ACC112 (cell line): Measurements from ENCODE around the gene CABYR.

Source experiments
- H2AFZ ChIP-seq: fragments of 200-600 bp; sonication (generic); one replicate; pipeline ENCODE4 v1.6.0; 2017; ENCODE audit warnings: antibody characterized with exemption, low read length; ENCODE audit not compliant: unreplicated experiment
- H3K27ac ChIP-seq: fragments of 200-600 bp; sonication (generic); 2 replicates; pipeline ENCODE4 v1.5.1; 2014; ENCODE audit warnings: low read depth, mild to moderate bottlenecking, antibody characterized with exemption, low read length, moderate library complexity
- H3K27me3 ChIP-seq: fragments of 200-600 bp; sonication (generic); 2 replicates; pipeline ENCODE4 v1.6.1; 2014; ENCODE audit warnings: mild to moderate bottlenecking, antibody characterized with exemption, low read length, moderate library complexity, mixed read lengths; ENCODE audit not compliant: insufficient read depth
- H3K36me3 ChIP-seq: fragments of 200-600 bp; sonication (generic); 2 replicates; pipeline ENCODE4 v1.6.1; 2016; ENCODE audit warnings: mild to moderate bottlenecking, antibody characterized with exemption, low read length, moderate library complexity, mixed read lengths; ENCODE audit not compliant: insufficient read depth
- H3K4me1 ChIP-seq: fragments of 200-600 bp; sonication (generic); one replicate; pipeline ENCODE4 v1.6.1; 2016; ENCODE audit warnings: low read length, mixed read lengths; ENCODE audit not compliant: insufficient read depth, unreplicated experiment, control insufficient read depth
- H3K4me3 ChIP-seq: fragments of 200-600 bp; sonication (generic); 2 replicates; pipeline ENCODE4 v1.5.1; 2014; ENCODE audit warnings: mild to moderate bottlenecking, low read depth, low read length
- H3K79me2 ChIP-seq: fragments of 200-600 bp; sonication (generic); one replicate; pipeline ENCODE4 v1.6.0; 2016; ENCODE audit warnings: low read length; ENCODE audit not compliant: control insufficient read depth, unreplicated experiment, insufficient read depth

The CABYR gene

GRCh38 chr18:24138789-24139616 lies at the start of gene CABYR:
Gene CABYR (plus strand): TSS chr18:24139062. CDS start chr18:24143115, 4,053 bp downstream.
- H3K4me3 ChIP-seq, result peak within 1 kb of the TSS; percentile 81

GRCh38 chr18:24089076-24089475 lies 49.8 kb upstream of the CABYR start:
- no peak overlapping the region for H2AFZ ChIP-seq
- H3K4me1 ChIP-seq, result no peaks in the 10 kb centered on the region
- H3K4me3 ChIP-seq, result no peak overlapping the region
- H3K36me3 ChIP-seq, result no peaks in the 10 kb centered on the region
- H3K27me3 ChIP-seq, result no peaks in the 10 kb centered on the region
- no peak overlapping the region for H3K27ac ChIP-seq
- H3K79me2 ChIP-seq, result no peaks in the 10 kb centered on the region

More at GRCh38 chr18:24138789-24139616, at the start of gene CABYR:
- Histone ChIP-seq H2AFZ (peak within 1 kb of the TSS; percentile 58), H3K79me2 (no peaks in the 10 kb centered on the region), H3K36me3 (no peaks in the 10 kb centered on the region), H3K27ac (peak within 1 kb of the TSS; percentile 56; the same call in 1 of the 2 replicates), H3K27me3 (no peaks in the 10 kb centered on the region), H3K4me1 (no peaks in the 10 kb centered on the region)

DNA sequence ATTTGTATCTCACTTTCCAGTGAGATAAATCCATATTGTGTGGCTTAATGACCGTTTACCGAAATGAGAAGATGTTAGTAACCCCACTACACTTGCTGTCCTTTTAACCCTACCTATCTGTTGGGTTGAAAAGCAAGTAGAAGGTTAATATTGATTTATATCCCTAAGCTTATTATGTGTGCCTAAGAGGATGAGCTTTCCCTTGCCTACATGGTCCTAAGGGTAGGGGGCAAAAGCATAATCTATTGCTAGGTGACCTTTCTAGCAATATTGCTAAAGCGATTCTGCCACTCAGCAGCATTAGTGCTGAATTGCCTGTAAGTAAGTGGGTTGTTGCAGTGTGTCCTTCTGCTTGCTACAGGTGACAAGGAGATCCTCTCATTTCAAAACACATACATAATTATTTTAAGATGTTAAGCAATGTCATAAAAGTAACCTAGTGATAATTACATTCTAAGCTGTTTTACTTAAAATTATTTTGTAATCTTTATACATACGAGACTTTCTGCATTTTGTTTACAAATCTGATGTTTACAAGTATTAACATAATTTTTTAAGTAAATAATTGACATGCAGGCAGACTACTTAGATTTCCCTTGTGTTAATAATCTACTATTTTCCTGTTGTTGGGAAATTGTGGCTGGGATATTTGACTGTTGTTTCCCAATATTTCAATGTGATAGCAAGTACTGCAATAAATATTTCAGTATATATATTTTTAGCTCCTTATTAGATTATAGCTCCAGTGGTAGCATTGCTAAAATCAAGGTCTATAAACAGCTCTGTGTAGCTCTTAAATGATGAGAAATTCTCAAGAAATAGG lies 49.1 kb upstream of the CABYR start:
- Histone ChIP-seq H3K4me1 (no peaks in the 10 kb centered on the region), H2AFZ (no peak overlapping the region), H3K27me3 (no peaks in the 10 kb centered on the region), H3K4me3 (no peak overlapping the region), H3K79me2 (no peaks in the 10 kb centered on the region), H3K36me3 (no peaks in the 10 kb centered on the region), H3K27ac (no peak overlapping the region)

DNA sequence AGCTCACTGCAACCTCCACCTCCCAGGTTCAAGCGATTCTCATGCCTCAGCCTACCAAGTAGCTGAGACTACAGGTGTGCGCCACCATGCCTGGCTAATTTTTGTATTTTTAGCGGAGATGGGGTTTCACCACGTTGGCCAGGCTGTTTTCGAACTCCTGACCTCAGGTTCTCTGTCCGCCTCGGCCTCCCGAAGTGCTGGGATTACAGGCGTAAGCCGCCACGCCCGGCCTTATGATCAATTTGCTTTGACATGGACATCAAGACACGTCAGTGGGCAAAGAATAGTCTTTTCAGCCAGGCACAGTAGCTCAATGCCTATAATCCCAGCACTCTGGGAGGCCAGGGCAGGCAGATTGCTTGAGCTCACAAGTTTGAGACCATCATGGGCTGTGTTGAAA lies 48.0 kb upstream of the CABYR start:
- no peak overlapping the region for H2AFZ ChIP-seq
- no peaks in the 10 kb centered on the region for H3K79me2 ChIP-seq
- H3K4me1 ChIP-seq, result no peaks in the 10 kb centered on the region
- peaks cover 3% of the 10 kb centered on the region; the same call in 1 of the 2 replicates for H3K36me3 ChIP-seq
- no peak overlapping the region for H3K27ac ChIP-seq
- H3K27me3 ChIP-seq, result no peaks in the 10 kb centered on the region
- H3K4me3 ChIP-seq, result no peak overlapping the region

- no peaks in the 10 kb centered on the region for H3K27me3 ChIP-seq
- no peak overlapping the region for H3K27ac ChIP-seq
- no peak overlapping the region for H3K4me3 ChIP-seq
- H2AFZ ChIP-seq, result no peak overlapping the region
- H3K4me1 ChIP-seq, result no peaks in the 10 kb centered on the region
- H3K36me3 ChIP-seq, result peaks cover 14% of the 10 kb centered on the region
- H3K79me2 ChIP-seq, result no peaks in the 10 kb centered on the region
These were observed 44.3 kb upstream of the CABYR start for GRCh38 chr18:24094561-24094960.

DNA sequence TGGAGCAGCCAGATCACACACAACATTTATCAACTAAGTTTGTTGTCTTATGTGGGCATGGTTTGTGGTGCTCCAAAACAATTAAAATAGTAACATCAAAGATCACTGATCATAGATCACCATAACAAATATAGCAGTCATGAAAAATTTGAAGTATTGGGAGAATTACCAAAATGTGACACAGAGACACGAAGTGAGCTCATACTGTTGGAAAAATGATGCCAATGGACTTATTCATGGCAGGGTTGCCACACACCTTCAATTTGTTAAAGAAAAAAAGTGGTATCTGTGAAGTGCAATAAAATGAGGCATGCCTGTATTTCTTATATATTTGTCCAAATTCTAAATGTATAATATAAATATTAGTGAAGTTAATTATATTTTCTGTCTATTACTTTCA lies 42.9 kb upstream of the CABYR start:
- Histone ChIP-seq H3K36me3 (peaks cover 14% of the 10 kb centered on the region), H3K27ac (no peak overlapping the region), H2AFZ (no peak overlapping the region), H3K79me2 (no peaks in the 10 kb centered on the region), H3K4me1 (no peaks in the 10 kb centered on the region), H3K4me3 (no peak overlapping the region), H3K27me3 (no peaks in the 10 kb centered on the region)

GRCh38 chr18:24103320-24104021 lies 35.4 kb upstream of the CABYR start:
- Histone ChIP-seq H3K4me1 (no peaks in the 10 kb centered on the region), H3K4me3 (no peak overlapping the region), H3K27me3 (no peaks in the 10 kb centered on the region), H2AFZ (no peak overlapping the region), H3K79me2 (no peaks in the 10 kb centered on the region), H3K36me3 (no peaks in the 10 kb centered on the region), H3K27ac (no peak overlapping the region)

DNA sequence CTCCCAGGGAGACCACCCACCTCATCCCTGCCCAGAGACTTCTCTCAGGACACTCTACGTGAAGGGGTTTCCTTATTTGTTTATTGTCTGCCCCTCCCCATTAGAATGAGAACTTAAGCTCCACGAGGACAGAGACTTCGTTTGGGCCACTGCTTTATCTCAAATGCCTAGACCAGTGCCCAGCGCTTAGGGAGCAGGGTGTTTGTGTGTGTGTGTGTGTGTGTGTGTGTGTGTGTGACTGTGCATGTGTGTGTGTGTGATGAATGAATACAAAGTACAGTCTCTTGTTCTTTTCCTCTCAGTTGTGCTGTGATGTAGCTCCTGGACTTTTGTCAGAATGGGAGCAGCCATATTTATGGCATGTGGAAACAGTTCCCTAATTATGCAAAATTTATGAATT lies 34.4 kb upstream of the CABYR start:
- H3K27me3 ChIP-seq, result no peaks in the 10 kb centered on the region
- no peak overlapping the region for H2AFZ ChIP-seq
- H3K4me3 ChIP-seq, result no peak overlapping the region
- no peaks in the 10 kb centered on the region for H3K4me1 ChIP-seq
- H3K79me2 ChIP-seq, result no peaks in the 10 kb centered on the region
- H3K27ac ChIP-seq, result no peak overlapping the region
- no peaks in the 10 kb centered on the region for H3K36me3 ChIP-seq

- Histone ChIP-seq H3K27ac (no peak overlapping the region), H3K4me1 (peaks cover 14% of the 10 kb centered on the region), H3K36me3 (no peaks in the 10 kb centered on the region), H2AFZ (no peak overlapping the region), H3K79me2 (no peaks in the 10 kb centered on the region), H3K27me3 (no peaks in the 10 kb centered on the region), H3K4me3 (no peak overlapping the region)
These were observed 30.2 kb upstream of the CABYR start for GRCh38 chr18:24108641-24109040.

- H3K79me2 ChIP-seq, result no peaks in the 10 kb centered on the region
- H3K36me3 ChIP-seq, result no peaks in the 10 kb centered on the region
- H3K27me3 ChIP-seq, result no peaks in the 10 kb centered on the region
- no peak overlapping the region for H2AFZ ChIP-seq
- peaks cover 14% of the 10 kb centered on the region for H3K4me1 ChIP-seq
- H3K4me3 ChIP-seq, result no peak overlapping the region
- H3K27ac ChIP-seq, result no peak overlapping the region
These were observed 26.9 kb upstream of the CABYR start for GRCh38 chr18:24111936-24112335.
